ENCODE measurements around the gene PLEKHJ1.

PLEKHJ1 gene

GRCh38 chr19:2234996-2235380 lies 1.1 kb downstream of the PLEKHJ1 start:
- no peak for DNase-seq

- DNase-seq: no peak
These were observed 2.4 kb downstream of the PLEKHJ1 start for GRCh38 chr19:2233601-2234280.

- no peak for DNase-seq
These were observed 3.6 kb downstream of the PLEKHJ1 start for GRCh38 chr19:2232286-2233151.

GRCh38 chr19:2231621-2232221 lies 4.4 kb downstream of the PLEKHJ1 start:
- DNase-seq: no peak

GRCh38 chr19:2230807-2231533 lies 5.2 kb downstream of the PLEKHJ1 start:
- no peak for DNase-seq

GRCh38 chr19:2230033-2230531 lies 6.0 kb downstream of the PLEKHJ1 start:
- no peak for DNase-seq

GRCh38 chr19:2229103-2230032 lies 6.8 kb downstream of the PLEKHJ1 start:
- DNase-seq: no peak

GRCh38 chr19:2228157-2229030 lies 7.7 kb downstream of the PLEKHJ1 start:
- no peak for DNase-seq

GRCh38 chr19:2227415-2228156 lies 8.5 kb downstream of the PLEKHJ1 start:
- DNase-seq: no peak

- no peak for DNase-seq
These were observed 9.2 kb downstream of the PLEKHJ1 start for GRCh38 chr19:2226840-2227360.

- DNase-seq: no peak
These were observed 9.9 kb downstream of the PLEKHJ1 start for GRCh38 chr19:2226051-2226839.

GRCh38 chr19:2225415-2226050 lies 10.6 kb downstream of the PLEKHJ1 start:
- no peak for DNase-seq

- no peak for DNase-seq
These were observed 11.3 kb downstream of the PLEKHJ1 start for GRCh38 chr19:2224754-2225349.

GRCh38 chr19:2223959-2224358 lies 12.2 kb downstream of the PLEKHJ1 start:
- no peak for DNase-seq

GRCh38 chr19:2223391-2223790 lies 12.7 kb downstream of the PLEKHJ1 start:
- DNase-seq: no peak

GRCh38 chr19:2221918-2222317 lies 14.2 kb downstream of the PLEKHJ1 start:
- no peak for DNase-seq

GRCh38 chr19:2221250-2221831 lies 14.8 kb downstream of the PLEKHJ1 start:
- no peak for DNase-seq

- DNase-seq: no peak
These were observed 16.4 kb downstream of the PLEKHJ1 start for GRCh38 chr19:2219726-2220125.

Data from hippocampal formation (tissue), 2 donors.